ENCODE results near the gene FAM227A. TPM values are rescaled to one million over a fixed set of nuclear protein-coding genes. Genes with fewer than 3 reads are reported as not detected.

FAM227A gene
- total and polyA plus RNA-seq, 2 of the 4 experiments (the other 2 are of a cell fraction), result 1.3 to 1.4 TPM

DNA sequence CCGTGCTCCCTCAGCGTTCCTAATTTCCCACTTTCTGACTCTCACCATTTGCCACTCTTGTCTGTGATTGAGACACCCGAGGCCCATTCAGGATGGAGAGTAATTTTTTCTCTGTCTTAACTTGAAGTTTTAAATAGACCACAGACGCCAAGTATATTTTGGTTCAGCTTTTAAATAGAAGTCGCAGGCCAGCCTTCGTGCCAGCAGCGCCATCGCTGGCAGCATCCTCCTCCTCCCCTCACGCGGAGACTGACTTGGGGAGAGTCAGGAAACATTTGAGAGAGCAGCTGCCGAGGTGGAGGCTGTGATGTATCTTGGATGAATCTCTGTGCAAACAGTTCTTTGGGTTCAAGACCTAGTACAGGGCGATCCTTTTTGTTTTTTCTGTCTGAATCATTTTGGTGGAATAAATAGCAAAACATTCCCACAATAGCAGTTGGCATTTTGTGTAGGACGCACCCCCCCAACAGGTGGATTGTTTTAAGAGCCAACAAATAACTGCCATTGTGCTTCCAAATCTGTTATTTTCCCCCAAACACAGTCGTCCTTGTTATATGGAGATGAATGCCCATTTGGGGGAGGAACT, 85.3 kb downstream of the FAM227A start:
- no peak overlapping the region for H2BK20ac ChIP-seq (ENCODE audit: low read depth, low read length)
- peak overlapping the region; percentile 33 to 57; a peak in 2 of 4 replicates for H4K8ac ChIP-seq (ENCODE audit: low read depth in 2 of 2, low read length in 2 of 2)
- no peaks in the 10 kb centered on the region for H3K9me3 ChIP-seq (ENCODE audit: control insufficient read depth, insufficient read depth, low read length)
- H3K36me3 ChIP-seq (ENCODE audit: control insufficient read depth, insufficient read depth, low read length), result no peaks in the 10 kb centered on the region
- H4K20me1 ChIP-seq (ENCODE audit: insufficient read depth, low read length), result no peaks in the 10 kb centered on the region
- no peak overlapping the region for H3K4ac ChIP-seq (ENCODE audit: low read depth, low read length)
- dilution Hi-C loops (cut with HindIII; ENCODE audit: low sequenced_read_pairs, unreplicated experiment) (no loop called here), intact Hi-C loops (cut with micrococcal nuclease) (loop anchor here (5.0 to 10.0 kb wide), 4 partner anchors 69 to 329 kb away; no protein-coding TSS in a partner anchor), in situ Hi-C loops (cut with MboI; ENCODE audit: low sequenced_read_pairs) (loop anchor here (10.0 kb wide), 1 partner anchor 516 kb away; the partner anchor contains the start of gene PICK1)
- H3K27ac ChIP-seq (ENCODE audit: insufficient read depth, low read length), result peak overlapping the region; percentile 73; the same call in 1 of the 2 replicates
- H3K9ac ChIP-seq (ENCODE audit: low read depth, low read length), result peak overlapping the region; percentile 89
- no peaks in the 10 kb centered on the region; the same call in 1 of the 2 replicates for H3K4me1 ChIP-seq (ENCODE audit: control insufficient read depth, insufficient read depth, low read length)
- H3K23ac ChIP-seq (ENCODE audit: low read depth, low read length), result no peak overlapping the region; the same call in 1 of the 2 replicates
- peak overlapping the region; percentile 70 for H3K56ac ChIP-seq (ENCODE audit: extremely low read depth, insufficient read depth, low read length)
- TF ChIP-seq RAD21 (IDR thresholded peaks at IDR 0.05; ENCODE audit: low read length) (no peak), RFX5 (IDR thresholded peaks at IDR 0.05; ENCODE audit: low read depth, low read length) (no peak), FOS (IDR thresholded peaks at IDR 0.05; ENCODE audit: low read depth, low read length) (no peak), MXI1 (IDR thresholded peaks at IDR 0.05; ENCODE audit: borderline replicate concordance, low read depth, low read length) (no peak; the same call in 1 of the 2 replicates), CHD1 (IDR thresholded peaks at IDR 0.05; ENCODE audit: low read depth, low read length) (no peak), RCOR1 (IDR thresholded peaks at IDR 0.05; ENCODE audit: insufficient replicate concordance, low read length) (no peak)
- TF ChIP-seq, protein P1, sequence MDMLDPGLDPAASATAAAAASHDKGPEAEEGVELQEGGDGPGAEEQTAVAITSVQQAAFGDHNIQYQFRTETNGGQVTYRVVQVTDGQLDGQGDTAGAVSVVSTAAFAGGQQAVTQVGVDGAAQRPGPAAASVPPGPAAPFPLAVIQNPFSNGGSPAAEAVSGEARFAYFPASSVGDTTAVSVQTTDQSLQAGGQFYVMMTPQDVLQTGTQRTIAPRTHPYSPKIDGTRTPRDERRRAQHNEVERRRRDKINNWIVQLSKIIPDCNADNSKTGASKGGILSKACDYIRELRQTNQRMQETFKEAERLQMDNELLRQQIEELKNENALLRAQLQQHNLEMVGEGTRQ (IDR thresholded peaks at IDR 0.05; ENCODE audit: low read depth, low read length), result no peak
- H2BK15ac ChIP-seq (ENCODE audit: low read depth, low read length), result no peak overlapping the region
- peak; percentile 22 for ATAC-seq (ENCODE audit: low read depth)
- H2AK5ac ChIP-seq (ENCODE audit: low read depth, low read length), result no peak overlapping the region
- H2BK120ac ChIP-seq (ENCODE audit: low read depth, low read length), result no peak overlapping the region
- H3K4me3 ChIP-seq (ENCODE audit: insufficient read depth, low read depth, low read length), result peak overlapping the region; percentile 99
- POLR2A ChIA-PET (ENCODE audit: unreplicated experiment), result no interaction called here
- H3K9me1 ChIP-seq (ENCODE audit: insufficient read depth, low read length), result no peaks in the 10 kb centered on the region
- peak overlapping the region; percentile 94 for H3K4me2 ChIP-seq (ENCODE audit: low read depth, low read length)
- DNase-seq, result peak; percentile 17
- H3K18ac ChIP-seq (ENCODE audit: low read depth, low read length), result peak overlapping the region; percentile 45
- peaks cover 0 to 7% of the 10 kb centered on the region in 2 experiments; a peak in 1 of 4 replicates for H3K79me1 ChIP-seq (ENCODE audit: low read depth in 1 of 2, low read length in 2 of 2)
- H4K91ac ChIP-seq (ENCODE audit: insufficient read depth, low read depth, low read length), result no peak overlapping the region
- no peak overlapping the region for H2BK5ac ChIP-seq (ENCODE audit: low read depth, low read length, poor library complexity, severe bottlenecking)
- H3K27me3 ChIP-seq (ENCODE audit: control insufficient read depth, insufficient read depth, low read length), result 0 out of 2 replicates have a peak, but pooled peaks cover 2% of the 10 kb centered on the region
- peak overlapping the region; percentile 61; the same call in 1 of the 2 replicates for H3K14ac ChIP-seq (replicated peaks; ENCODE audit: low read depth, low read length)
- no TSS peak for BruUV-seq (replicated peaks)
- peak overlapping the region; percentile 91; the same call in 1 of the 2 replicates for H4K5ac ChIP-seq (ENCODE audit: low read depth, low read length)
- CTCF ChIA-PET, result interaction anchor here (0.6 to 2.8 kb wide), 2 partner anchors 159 to 519 kb away, joined by 5 to 7 read pairs; no protein-coding TSS in a partner anchor
- peak overlapping the region; percentile 94 for H2AFZ ChIP-seq (replicated peaks; ENCODE audit: low read length, poor library complexity)
- no CpG with 5 or more reads among the region's 14 CpGs for WGBS, 2 experiments (ENCODE audit: extremely low coverage in 2 of 2, insufficient read length in 1 of 2)
- H2AK9ac ChIP-seq (replicated peaks; ENCODE audit: low read depth, low read length, poor library complexity), result no peak overlapping the region

Measured in IMR-90 (cell line).